ENCODE measurements around the gene NHS.

Gene NHS

DNA sequence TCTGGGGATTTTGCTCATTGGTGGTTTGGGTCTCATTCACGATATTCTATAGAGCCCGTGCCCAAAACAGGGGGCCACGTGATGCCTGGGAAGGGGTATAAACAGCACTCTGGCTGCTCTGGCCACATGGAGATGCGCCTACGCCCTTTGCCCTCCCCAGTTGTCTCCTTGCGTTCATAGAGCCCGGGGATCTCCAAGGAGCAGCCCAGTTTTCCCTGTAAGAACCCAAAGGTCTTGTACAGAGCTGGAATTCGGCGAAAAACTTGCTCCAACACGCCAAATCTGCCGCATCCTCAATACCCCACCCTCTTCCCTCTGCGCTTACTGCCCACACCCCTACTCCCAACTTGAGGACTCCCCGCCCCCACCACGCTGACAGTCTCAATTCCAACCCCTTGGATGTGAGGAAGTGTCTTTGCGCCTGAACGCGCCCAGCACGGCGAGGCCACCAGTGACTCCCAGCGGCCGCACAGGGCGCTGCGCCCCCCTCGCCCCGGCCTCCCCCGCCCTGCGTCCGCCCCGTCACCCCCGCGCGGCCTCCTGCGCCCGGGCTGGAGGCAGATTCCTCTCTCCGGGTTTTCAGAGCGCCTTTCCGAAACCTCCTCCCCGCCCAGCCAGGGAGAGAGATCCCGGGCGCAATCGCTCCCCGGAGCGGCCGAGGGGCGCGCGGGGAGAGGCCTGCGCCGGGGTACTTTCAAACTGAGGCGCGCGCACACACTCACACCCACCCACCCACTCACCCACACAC, at the start of gene NHS:
Gene NHS (plus strand): TSS at position 582 of the 748 bp plus-strand sequence. CDS start 558 bp downstream, outside the sequence.
- no peak for DNase-seq

DNA sequence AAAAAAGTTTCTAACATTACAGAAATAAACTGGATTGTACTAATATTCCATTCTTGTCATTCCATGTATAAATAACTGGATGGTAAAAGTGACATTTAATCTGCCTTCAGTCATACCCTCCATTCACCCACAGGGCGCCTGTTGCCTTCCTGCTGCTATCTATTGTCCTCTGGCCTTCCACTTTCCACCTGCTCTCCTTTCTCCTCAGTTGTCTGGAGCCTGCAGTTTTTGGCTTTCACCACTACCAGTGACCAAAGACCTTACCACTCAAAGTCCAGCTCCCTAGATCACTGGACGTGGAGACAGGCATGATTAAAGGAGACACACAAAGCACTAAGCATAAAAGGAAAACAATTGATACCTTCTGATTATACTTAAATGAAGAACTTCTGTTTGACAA, 46.2 kb upstream of the NHS start:
- no peak for DNase-seq

DNA sequence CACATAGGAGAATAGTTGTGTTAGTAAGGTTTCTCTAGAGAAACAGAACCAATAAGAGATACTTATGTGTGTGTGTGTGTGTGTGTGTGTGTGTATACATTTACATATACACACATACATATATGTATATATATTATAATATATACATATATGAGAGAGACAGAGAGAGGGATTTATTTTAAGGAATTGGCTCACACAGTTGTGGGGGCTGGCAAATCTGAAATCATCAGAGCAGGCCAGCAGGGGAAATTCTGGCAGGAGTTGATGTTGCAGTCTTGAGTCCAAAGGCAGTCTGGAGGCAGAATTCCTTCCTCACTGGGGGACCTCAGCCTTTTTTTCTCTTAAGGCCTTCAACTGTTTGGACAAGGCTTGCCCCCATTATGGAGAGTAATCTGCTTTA, 38.6 kb upstream of the NHS start:
- DNase-seq: no peak

DNA sequence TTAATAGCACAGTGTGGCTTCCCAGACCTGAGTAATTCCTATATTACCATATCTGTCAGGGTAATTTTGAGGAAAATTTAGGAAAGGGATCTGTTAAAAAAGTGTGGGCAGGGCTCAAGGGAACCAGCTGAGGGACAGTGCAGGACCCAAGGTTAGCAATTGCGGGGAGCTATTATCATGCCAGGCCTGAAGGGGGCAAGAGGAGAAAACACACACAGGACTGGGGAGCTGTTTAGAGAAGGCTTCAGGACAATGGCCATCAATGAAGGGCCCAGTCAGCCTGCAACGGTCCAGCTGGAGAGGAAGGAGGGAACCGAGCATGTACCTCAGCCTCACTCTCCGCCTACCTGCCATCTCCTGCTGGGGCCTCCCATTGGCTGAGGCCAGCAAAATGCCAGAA, 19.0 kb upstream of the NHS start:
- DNase-seq: no peak

DNA sequence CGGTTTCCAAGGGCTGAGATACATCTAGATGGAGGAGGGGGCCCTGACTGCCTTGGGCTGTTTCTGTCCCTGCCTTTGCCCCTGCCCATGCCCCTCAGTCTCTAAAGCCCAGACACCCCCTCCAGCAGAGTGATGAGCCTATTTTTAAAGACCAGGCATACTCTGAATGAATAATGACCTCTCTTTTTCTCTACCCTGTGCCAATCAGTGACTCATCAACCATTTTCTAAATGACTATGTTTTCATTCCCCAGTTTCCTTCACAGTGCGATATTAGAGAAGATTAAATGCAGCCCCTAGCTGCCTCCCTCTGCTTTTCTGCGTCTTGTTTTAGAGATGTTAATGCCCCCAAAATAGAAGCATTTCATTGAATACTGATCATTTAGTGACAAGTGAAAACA, 15.5 kb upstream of the NHS start:
- DNase-seq: no peak

DNA sequence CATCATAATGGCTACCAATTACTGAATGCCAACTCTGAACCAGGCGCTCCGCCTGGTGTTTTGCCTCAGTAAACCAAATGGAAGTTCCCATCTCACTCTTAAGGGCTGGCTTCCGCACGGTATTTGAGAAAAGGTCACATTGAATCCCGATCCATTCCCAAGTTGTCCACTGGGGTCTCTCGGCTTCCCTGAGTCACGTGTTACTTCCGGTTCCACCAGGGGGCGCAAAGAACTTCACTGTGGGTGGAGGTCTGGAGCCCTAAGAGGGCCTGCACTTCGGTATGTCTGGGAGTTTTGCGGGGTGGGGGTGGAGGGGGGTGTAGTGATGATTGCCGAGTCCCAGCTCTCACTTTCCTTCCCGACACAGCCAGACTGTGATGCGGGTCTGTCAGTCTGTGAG, 13.4 kb upstream of the NHS start:
- DNase-seq: no peak

DNA sequence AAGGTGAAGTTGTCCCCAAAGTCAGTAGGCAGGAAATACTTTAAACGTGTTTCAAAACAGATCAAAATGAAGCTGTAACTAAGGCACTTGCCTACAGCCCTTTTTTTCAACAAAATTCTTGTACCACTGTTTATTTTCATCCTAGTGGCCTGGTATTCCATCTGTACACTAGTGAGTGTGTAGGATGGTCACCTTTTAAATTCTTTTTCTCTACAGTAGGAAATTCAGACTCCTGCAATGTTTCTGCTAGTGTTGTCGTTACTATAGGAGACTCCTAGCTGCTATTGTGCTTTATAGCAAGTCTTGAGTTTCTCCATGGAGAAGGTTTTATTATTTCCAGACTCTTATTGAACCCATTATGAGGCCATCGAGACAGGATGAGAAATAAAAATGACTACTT, 7.0 kb upstream of the NHS start:
- no peak for DNase-seq

DNA sequence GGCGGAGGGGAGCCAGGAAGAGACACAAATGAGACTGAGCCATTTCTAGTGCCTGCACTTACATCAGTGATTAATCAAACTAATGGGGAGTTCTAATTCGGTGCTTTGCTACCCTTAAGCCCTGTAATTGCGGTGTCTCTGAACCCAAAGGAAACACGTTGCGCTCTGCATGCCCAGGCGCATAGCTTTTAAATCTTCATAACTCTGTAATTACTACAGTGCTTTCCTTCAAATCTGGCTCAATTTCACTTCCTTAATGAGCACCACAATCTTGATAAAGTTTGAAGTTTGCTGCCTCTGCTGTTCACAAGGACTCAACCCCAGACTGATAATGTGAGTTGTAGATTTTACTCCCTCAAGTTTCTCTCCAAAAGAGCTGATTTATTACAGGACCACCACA, 5.7 kb upstream of the NHS start:
- DNase-seq: no peak

DNA sequence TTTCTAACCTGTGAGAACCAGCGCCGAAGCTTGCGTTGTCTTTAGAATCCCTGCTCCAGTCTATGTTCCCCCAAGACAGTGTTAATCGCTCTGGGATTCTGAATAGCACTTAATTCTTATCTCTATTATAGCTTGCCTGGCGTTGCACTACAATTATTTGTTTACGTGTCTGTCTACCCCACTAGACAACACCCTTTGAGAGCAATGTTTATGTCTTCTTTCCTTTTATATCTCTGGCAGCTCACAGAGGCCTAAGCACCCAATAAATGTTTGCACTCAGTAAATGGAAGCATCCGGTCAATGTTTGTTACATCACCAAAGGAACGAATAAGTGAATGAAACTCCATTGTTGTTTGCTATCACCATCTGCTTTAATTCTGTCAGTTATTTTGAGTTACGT, 4.8 kb upstream of the NHS start:
- no peak for DNase-seq

DNA sequence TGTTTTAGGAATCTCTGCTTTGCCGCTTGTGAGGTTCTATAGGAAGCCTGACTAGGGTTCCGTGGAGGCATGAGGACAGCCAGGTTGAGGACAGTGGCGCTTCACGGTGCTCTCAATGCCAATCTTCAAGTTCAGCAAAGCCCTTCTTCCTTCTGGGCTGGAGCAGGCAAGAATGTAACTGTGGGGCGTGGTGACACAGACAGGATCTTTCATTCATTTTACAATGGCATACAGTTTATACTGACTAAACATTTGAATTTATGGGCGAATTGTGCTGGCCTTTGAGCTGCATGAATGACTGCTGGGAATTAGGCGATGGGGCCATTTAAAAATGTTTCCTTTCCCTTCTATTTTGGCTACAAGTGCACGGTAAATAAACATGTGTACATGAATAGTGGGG, 2.9 kb upstream of the NHS start:
- DNase-seq: no peak

DNA sequence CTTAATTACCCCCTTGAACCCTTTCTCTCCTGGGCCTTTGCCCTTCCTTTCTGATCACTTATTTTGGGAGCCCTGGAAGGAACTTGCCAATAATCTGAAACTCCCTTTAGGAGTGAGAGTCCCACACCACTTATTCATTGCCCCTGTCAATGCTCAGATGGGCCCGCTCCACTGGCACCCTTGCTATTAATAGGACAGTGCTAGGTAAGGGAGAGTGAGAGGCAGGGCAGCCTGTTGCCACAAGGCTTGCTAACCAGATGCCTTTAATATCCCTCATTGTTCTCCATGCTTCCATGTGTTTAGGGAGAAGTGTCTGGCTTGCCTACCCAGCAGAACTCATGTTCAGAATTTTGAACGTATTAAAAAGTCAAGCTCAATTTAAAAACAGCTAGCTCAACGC, 1.7 kb upstream of the NHS start:
- no peak for DNase-seq

DNA sequence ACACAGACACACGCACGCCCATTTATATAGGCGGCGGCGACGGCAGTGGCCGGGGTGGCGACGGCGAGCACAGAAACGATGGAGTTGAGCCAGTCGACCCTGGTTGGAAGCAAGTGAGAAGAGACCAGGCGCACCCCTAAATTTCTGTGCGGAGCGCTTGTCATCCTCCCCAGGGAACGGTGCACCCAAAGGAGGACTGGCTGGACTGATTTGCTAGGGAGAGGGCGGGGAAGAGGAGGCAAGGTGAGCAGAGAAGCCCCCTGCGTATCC, 302 bp downstream of the NHS start:
- DNase-seq: no peak

DNA sequence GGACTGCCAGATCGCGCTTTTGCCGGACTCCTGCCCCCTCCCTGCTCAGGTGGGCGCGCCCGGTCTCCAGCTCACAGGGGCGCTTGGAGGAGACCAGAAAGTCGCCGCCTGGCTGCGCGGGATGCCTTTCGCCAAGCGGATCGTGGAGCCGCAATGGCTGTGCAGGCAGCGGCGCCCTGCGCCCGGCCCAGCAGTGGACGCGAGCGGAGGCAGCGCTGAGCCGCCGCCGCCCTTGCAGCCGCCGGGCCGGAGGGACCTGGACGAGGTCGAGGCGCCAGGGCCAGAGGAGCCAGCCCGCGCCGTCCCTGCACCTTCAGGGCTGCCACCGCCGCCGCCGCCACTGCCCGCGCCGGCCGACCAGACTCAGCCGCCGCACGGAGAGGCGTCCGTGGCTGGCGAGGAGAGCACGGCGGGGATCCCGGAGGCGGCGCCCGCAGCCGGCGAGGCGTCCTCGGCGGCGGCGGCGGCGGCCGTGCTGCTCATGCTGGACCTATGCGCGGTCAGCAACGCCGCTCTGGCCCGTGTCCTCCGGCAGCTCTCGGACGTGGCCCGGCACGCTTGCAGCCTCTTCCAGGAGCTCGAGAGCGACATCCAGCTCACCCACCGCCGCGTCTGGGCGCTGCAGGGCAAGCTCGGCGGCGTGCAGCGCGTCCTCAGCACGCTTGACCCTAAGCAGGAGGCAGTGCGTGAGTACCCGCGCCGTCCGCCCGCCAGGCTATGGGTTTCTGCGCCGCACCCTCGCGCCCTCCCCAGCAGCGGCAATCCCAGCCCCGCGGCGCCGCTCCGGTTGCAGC, 834 bp downstream of the NHS start:
- no peak for DNase-seq

DNA sequence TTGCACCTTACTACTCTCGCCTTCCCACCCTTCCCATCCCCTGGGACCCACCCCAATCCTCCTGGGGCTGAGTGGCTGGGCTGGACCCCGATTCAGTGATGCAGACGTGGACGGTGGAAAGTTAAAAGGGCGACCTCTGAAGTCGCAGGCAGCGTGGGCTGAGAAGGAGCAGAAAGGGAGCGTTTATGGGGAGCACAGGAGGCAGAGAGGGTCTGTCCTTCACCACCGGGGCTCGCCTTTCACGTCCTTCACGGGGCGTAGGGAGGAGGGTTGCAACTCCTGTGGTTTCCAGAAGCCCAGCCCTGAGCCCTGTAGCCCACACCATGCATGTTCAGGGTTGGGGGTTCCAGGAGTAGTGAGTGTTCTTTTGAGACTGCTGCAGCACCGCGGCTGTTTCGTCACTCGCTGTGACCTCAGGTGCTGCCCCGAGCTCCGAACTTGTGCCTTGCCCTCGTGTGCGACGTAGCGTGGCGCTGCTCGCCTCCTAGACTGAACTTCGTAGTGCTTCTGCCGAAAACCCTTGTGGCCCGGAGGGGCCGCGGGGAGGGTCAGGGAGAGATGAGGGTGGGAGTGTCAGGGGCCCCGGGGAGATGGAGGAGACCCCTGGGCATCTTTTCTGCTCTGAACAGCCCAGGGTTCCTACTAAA, 1.6 kb downstream of the NHS start:
- DNase-seq: no peak

DNA sequence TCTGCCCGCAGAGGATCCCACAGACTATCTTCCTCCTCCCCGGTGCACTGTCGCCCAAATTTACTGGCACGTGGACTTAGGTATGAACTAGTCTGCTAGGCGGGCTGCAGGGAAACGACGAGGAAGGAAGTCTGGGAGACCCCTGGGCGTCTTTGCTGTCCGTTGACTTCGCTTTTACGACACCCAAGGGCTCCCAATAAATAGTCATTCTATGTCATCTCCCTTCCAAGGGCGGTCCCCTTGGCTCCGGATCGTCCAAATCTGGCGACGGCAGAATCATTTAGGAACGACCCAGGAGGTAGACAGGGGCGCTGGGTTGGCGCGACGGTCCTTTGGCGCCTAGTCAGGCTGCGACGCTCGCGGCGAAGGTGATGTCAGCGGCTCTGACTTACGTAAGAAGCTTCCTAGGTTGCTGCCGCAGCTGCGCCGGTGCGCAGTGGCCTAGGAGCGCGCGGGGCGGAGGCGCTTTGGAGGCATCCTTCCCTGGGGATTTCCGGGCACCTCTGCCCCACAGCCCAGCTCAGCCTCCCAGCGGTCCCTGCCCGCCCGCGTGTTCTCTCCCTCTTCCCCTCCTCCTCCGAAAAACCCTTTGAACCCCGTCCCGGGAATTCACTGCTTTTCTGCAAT, 2.2 kb downstream of the NHS start:
- no peak for DNase-seq

DNA sequence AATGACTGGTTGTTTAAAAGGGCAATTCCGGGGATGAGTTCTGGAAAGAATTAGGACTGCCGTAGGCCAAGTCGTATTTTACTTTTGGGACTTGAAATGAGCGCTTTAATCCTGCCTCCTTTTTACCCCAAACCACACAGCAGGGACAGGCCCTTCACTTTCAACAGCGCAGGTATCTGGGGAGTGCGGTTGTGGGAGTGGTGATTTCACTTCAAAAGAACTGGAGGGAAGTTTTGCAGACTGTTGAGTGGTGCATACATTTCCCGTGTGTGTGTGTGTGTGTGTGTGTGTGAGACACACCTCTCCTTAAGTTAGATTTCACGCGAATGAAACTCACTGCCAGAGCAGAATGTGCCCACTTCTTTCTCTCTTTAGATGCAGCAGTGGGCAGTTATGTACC, 2.8 kb downstream of the NHS start:
- DNase-seq: no peak

DNA sequence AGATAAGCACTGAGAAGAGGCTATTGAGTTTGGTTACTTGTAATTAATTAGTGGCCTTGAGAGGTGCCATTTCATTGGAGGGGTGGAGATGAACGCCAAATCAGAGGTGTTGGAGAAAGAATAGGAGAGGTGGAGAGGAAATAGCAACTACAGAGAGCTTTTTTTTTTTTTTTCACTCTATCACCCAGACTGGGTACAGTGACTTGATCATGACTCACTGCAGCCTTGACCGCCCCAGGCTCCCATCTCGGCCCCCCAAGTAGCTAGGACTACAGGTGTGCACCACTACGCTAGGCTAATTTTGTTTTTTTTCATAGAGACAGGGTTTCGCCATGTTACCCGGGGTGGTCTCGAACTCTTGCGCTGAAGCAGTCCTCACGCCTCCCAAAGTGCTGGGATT, 5.2 kb downstream of the NHS start:
- DNase-seq: no peak

DNA sequence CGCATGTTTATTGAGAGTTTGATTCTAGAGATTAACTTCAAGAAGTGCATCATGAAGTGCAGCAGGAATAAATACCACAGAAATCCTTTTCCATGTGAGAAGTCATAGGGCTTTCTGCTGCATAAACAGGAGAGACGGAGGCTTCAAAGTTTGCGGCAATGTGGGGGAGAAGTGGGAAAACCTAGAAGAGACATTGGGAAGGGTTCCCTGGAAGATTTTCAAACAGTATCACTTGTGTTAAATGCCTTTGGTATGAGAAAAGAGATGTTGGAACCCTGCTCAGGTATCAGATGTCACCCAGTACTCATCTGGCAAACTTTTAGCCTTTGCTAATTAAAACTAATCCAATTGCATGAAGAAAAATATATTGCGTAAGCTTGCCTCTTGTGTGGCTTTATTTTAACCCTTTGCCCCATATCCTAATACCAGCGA, 15.4 kb downstream of the NHS start:
- no peak for DNase-seq

DNA sequence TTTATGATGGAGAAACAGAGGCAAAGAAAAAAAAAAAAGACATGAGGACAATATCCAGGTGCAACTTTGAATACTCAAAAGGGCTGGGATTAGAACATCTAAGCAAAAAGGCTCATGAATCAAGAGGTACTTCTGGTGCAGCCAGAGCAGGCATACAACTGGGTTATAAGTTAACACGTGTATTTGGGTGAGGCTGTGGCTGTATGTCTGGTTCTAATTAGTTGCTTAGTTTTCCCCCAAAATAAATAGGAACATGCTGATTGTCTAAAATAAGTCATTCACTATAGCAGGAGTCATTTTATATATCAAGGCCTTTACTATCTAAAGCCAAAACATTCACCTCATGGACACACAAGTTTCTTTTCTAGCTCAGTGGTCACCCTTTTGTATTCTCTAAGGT, 20.2 kb downstream of the NHS start:
- DNase-seq: no peak

DNA sequence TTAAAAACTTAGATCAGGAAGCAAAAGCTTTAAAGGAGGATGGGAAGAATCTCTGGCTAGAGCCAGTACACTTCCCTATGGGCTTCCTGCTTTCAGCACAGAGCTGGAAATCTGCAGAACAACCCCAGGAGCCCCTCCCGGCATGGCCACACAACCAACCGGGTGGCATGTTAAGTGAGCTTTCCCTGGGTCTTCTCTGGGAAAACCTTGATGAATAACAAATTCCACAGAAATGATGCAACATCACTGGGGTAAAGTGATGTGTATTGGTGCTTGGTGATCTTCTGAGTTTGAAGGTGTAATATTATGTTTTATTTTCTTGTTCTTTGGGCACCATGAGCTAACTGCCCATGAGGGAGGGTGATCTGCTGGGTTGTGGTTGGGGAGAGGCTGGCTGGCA, 22.1 kb downstream of the NHS start:
- DNase-seq: no peak

DNA sequence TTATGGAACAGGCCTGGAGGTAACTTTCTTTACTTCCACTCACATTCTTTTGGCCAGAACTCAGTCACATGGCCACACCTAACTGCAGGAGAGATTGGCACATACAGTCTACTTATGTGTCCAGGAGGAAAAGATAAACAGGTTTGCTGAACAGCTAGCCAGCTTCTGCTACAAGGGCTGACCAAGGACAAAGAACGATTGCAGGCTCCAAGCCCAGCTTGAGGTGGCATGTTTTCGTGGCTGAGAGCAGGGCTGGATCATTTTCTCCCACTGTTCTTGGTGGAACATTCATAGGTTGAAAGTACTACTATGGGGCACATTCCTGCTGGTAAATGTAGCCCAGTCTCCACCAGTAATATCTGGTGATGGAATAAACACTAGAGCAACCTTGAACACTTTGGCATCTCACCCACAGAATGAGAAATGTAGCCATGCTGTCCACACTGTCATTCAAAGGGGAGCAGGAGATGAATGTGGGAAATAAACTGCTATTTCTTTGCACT, 28.2 kb downstream of the NHS start:
- DNase-seq: no peak

DNA sequence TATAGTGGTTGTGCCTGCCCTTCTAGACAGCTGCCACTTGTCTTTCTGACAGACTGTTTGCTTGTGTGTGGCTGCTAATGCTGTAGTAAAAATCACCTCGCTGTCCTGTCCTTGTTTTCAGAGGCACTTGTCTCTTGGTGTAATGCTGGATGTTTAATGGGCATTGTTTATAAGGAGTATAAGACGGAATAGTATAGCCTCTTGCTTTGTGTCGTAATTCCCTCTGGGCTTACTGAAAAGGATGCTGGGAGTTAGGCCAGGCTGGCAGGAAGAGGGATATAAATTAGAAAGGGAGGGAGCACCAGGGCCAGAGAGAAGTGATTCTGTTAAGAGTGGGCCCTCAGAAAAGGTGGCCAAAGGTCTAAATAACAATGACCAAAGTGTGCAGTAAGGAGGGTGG, 29.0 kb downstream of the NHS start:
- DNase-seq: no peak

DNA sequence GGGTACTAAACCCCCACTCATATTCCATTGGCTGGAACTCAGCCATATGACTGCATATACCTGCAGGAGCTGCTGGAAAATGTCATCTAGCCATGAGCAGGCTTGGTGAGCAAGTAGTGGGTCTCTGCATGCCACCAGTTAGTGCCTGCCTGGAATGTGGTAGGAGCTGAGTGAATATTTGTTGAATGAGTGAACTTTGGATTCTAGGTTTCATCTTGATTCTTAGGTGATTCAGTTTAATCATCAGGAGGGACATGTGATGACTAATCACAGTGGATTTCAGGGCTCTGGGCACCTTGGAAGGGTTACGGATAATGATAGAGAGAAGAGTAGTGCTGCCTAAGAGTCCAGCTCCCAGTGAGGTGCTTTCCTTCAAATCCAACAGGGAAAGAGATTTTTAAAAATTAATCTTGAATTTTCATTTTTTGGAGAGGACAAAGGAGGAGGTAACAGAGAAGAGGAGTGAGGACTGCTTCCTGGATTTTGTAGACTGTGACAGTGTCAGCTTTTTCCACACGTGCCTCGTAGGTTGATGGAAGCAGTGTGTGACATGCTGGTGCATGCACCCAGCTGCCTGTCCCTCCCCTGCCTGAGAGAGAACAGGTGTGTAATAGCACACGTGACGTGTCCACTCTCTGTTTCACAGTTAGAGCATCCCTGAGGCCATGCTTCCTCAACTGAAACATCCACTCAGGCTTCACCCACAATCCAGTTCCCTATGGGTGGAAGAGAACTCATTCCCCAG, 30.4 kb downstream of the NHS start:
- DNase-seq: no peak
